ENCODE measurements around the gene ATP13A1.
A peak's percentile ranks its signal among the peaks of the same experiment; 100 is the strongest.

The ATP13A1 gene

DNA sequence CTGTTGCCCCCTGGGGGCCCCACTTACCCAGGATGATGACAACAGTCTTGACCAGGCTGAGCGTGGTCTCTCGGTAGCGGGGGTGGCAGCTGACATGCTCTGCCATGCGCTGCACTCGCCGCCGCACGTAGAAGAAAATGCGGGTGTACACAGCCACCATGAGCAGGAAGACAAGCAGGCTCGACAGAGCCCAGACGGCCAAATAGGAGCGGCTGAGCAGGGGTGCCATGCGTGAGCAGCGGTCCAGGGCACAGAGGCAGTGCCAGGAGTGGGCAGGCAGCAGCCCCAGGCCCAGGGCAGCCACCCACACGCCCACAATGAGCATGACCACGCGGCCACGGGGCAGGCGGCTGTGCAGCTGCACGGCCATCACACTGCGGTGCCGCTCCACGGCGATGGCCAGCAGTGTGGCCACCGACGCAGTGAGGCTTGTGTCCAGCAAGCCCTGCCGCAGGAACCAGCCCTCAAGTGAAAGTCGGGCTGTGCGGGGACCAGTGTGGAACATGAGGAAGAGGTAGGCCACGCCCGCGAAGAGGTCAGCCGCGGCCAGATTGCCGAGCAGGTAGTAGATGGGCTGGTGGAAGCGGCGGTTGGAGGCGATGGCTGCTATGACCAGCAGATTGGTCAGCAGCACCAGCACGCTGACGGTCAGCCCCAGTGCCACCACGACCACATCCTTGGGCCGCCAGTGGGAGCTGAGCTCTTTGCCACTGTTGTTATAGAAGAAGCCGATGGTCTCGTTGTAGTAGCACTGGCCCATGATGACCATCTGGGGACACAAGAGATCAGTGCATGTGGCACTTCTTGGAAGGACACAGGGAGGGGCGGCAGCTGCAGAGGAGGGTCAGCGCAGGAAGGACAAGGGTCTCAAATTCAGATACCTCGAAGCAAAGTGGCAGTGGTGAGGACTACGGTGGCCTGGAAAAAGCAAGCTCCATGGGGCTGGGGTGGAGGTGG, 36.7 kb downstream of the ATP13A1 start:
- DNase-seq (ENCODE audit: insufficient read length, low spot score): no peak
- no peak for TF ChIP-seq SPI1 (IDR thresholded peaks at IDR 0.05; ENCODE audit: low read depth, low read length)
- TF ChIP-seq POLR2AphosphoS5 (IDR thresholded peaks at IDR 0.05; ENCODE audit: low read depth, low read length): no peak
- 0 out of 2 replicates have a peak, but pooled peaks have one; percentile 22 for TF ChIP-seq POLR2A (IDR thresholded peaks at IDR 0.05; ENCODE audit: low read depth, low read length)
- no peak for TF ChIP-seq TAF1 (IDR thresholded peaks at IDR 0.05; ENCODE audit: low read depth, low read length)
- TF ChIP-seq POU2F2 (IDR thresholded peaks at IDR 0.05; ENCODE audit: low read depth, low read length): peak; percentile 22; the same call in 1 of the 2 replicates
- no peak for TF ChIP-seq PAX5 (IDR thresholded peaks at IDR 0.05; ENCODE audit: insufficient read depth, low read length, severe bottlenecking)
- FAIRE-seq: peak; percentile 38

DNA sequence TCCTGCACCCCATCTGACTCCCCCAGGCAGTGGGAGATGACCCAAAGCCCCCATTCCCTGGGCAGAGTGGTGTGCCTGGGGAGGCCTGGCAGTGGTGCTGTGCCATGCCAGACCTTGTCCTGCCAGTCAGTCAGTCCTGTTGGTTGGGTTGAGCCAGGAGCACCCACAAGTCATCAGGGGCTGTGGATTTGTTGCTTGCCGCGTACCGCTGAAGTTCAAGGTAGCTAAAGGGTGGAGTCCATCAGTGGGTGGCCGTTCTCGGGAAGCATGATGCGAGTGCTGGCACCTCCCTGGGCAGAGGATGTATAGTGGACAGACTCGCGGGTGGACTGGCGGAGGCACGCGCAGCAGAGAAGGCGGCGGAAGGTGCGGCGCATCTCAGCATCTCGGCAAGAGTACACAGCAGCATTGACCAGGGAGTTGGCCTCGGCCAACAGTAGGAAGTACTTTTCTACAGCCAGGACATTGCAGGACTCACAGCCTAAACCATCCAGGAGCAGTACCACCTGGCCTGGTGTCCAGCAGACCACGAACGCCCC, 39.4 kb downstream of the ATP13A1 start:
- FAIRE-seq: no peak
- no peak for TF ChIP-seq POLR2A (IDR thresholded peaks at IDR 0.05; ENCODE audit: low read depth, low read length)
- TF ChIP-seq SPI1 (IDR thresholded peaks at IDR 0.05; ENCODE audit: low read depth, low read length): no peak
- no peak for TF ChIP-seq POLR2AphosphoS5 (IDR thresholded peaks at IDR 0.05; ENCODE audit: low read depth, low read length)
- no peak for TF ChIP-seq PAX5 (IDR thresholded peaks at IDR 0.05; ENCODE audit: insufficient read depth, low read length, severe bottlenecking)
- no peak for TF ChIP-seq TAF1 (IDR thresholded peaks at IDR 0.05; ENCODE audit: low read depth, low read length)
- TF ChIP-seq POU2F2 (IDR thresholded peaks at IDR 0.05; ENCODE audit: low read depth, low read length): no peak

GRCh38 chr19:19623383-19623782, 40.1 kb downstream of the ATP13A1 start:
- FAIRE-seq (no peak), DNase-seq (ENCODE audit: insufficient read length, low spot score) (no peak)
- TF ChIP-seq SPI1 (IDR thresholded peaks at IDR 0.05; ENCODE audit: low read depth, low read length) (no peak), POLR2A (IDR thresholded peaks at IDR 0.05; ENCODE audit: low read depth, low read length) (no peak), TAF1 (IDR thresholded peaks at IDR 0.05; ENCODE audit: low read depth, low read length) (no peak), POLR2AphosphoS5 (IDR thresholded peaks at IDR 0.05; ENCODE audit: low read depth, low read length) (no peak), POU2F2 (IDR thresholded peaks at IDR 0.05; ENCODE audit: low read depth, low read length) (no peak), PAX5 (IDR thresholded peaks at IDR 0.05; ENCODE audit: insufficient read depth, low read length, severe bottlenecking) (no peak)

More for the DNA sequence above, 39.4 kb downstream of the ATP13A1 start:
- DNase-seq (ENCODE audit: insufficient read length, low spot score): no peak

DNA sequence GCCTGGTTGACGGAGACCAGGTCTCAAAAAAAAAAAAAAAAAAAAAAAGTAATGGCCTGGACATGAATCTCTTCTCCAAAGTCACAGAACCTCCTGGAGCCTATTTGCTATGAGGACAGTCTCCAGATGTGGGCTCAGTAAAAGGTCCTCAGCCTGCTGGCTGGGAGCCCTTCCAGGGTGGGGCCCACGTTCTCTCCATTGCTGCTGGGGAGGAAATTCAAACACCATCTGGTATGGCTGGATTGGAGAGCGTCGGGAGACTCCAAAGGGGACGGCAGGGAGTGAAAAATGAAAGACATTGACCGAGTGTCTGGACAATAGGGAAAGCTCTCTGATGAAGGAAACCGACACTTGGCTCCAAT, 43.6 kb downstream of the ATP13A1 start:
- DNase-seq (ENCODE audit: insufficient read length, low spot score) (no peak), FAIRE-seq (no peak)
- TF ChIP-seq POLR2A (IDR thresholded peaks at IDR 0.05; ENCODE audit: low read depth, low read length) (no peak), POLR2AphosphoS5 (IDR thresholded peaks at IDR 0.05; ENCODE audit: low read depth, low read length) (no peak), TAF1 (IDR thresholded peaks at IDR 0.05; ENCODE audit: low read depth, low read length) (no peak), PAX5 (IDR thresholded peaks at IDR 0.05; ENCODE audit: insufficient read depth, low read length, severe bottlenecking) (no peak), POU2F2 (IDR thresholded peaks at IDR 0.05; ENCODE audit: low read depth, low read length) (no peak), SPI1 (IDR thresholded peaks at IDR 0.05; ENCODE audit: low read depth, low read length) (no peak)

- TF ChIP-seq POU2F2 (IDR thresholded peaks at IDR 0.05; ENCODE audit: low read depth, low read length): no peak
- TF ChIP-seq POLR2A (IDR thresholded peaks at IDR 0.05; ENCODE audit: low read depth, low read length): no peak
- TF ChIP-seq SPI1 (IDR thresholded peaks at IDR 0.05; ENCODE audit: low read depth, low read length): no peak
- no peak for TF ChIP-seq POLR2AphosphoS5 (IDR thresholded peaks at IDR 0.05; ENCODE audit: low read depth, low read length)
- no peak for TF ChIP-seq PAX5 (IDR thresholded peaks at IDR 0.05; ENCODE audit: insufficient read depth, low read length, severe bottlenecking)
- no peak for TF ChIP-seq TAF1 (IDR thresholded peaks at IDR 0.05; ENCODE audit: low read depth, low read length)
- no peak for DNase-seq (ENCODE audit: insufficient read length, low spot score)
- FAIRE-seq: no peak
These were observed 44.2 kb downstream of the ATP13A1 start for GRCh38 chr19:19619181-19619848.

- no peak for TF ChIP-seq POU2F2 (IDR thresholded peaks at IDR 0.05; ENCODE audit: low read depth, low read length)
- TF ChIP-seq SPI1 (IDR thresholded peaks at IDR 0.05; ENCODE audit: low read depth, low read length): no peak
- no peak for TF ChIP-seq POLR2A (IDR thresholded peaks at IDR 0.05; ENCODE audit: low read depth, low read length)
- no peak for TF ChIP-seq PAX5 (IDR thresholded peaks at IDR 0.05; ENCODE audit: insufficient read depth, low read length, severe bottlenecking)
- TF ChIP-seq POLR2AphosphoS5 (IDR thresholded peaks at IDR 0.05; ENCODE audit: low read depth, low read length): no peak
- DNase-seq (ENCODE audit: insufficient read length, low spot score) (peak; percentile 92), FAIRE-seq (peak; percentile 97)
These were observed 45.0 kb downstream of the ATP13A1 start, which contains the start of gene PBX4 for GRCh38 chr19:19618219-19619051. Gene PBX4 (minus strand): TSS chr19:19618687. CDS start chr19:19618629, 58 bp downstream.

DNA sequence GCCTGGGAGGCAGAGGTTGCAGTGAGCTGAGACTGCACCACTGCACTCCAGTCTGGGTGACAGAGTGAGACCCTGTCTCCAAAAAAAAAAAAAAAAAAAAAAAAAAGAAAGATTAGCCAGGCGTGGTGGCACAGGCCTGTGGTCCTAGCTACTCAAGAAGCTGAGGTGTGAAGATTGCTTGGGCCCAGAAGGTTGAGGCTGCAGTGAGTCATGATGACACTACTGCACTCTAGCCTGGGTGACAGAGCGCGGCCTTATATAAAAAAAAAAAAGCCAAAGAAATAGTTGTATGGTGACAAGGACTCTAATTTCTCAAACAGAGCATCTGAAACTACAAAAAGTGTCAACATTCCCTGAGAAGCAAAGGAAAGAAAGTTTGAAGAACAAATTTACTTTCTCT, 48.4 kb downstream of the ATP13A1 start:
- FAIRE-seq: no peak
- TF ChIP-seq POLR2A (IDR thresholded peaks at IDR 0.05; ENCODE audit: low read depth, low read length): no peak
- TF ChIP-seq SPI1 (IDR thresholded peaks at IDR 0.05; ENCODE audit: low read depth, low read length): no peak
- no peak for TF ChIP-seq TAF1 (IDR thresholded peaks at IDR 0.05; ENCODE audit: low read depth, low read length)
- TF ChIP-seq POLR2AphosphoS5 (IDR thresholded peaks at IDR 0.05; ENCODE audit: low read depth, low read length): no peak
- TF ChIP-seq POU2F2 (IDR thresholded peaks at IDR 0.05; ENCODE audit: low read depth, low read length): no peak
- no peak for TF ChIP-seq PAX5 (IDR thresholded peaks at IDR 0.05; ENCODE audit: insufficient read depth, low read length, severe bottlenecking)
- DNase-seq (ENCODE audit: insufficient read length, low spot score): no peak

DNA sequence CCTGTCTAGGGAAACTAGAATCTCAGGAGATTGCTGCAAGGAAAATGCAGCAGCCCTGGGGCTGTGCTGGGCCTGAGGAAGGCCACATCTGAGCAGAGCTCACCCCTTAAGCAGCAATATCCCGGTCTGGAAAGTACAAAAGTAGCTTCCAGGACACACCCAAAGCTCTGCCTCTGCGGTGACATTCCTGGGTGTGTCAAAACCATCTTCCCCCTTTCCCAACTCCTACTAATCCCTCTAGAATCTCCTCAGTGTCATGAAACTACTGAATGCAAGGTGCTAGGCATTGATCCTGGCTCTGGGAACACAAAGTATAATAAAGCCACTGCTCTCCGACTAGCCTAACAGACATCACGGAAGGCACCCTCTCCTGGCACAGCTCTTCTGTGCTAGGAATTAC, 50.0 kb downstream of the ATP13A1 start:
- TF ChIP-seq SPI1 (IDR thresholded peaks at IDR 0.05; ENCODE audit: low read depth, low read length) (no peak), POLR2A (IDR thresholded peaks at IDR 0.05; ENCODE audit: low read depth, low read length) (no peak), POLR2AphosphoS5 (IDR thresholded peaks at IDR 0.05; ENCODE audit: low read depth, low read length) (no peak), TAF1 (IDR thresholded peaks at IDR 0.05; ENCODE audit: low read depth, low read length) (no peak), PAX5 (IDR thresholded peaks at IDR 0.05; ENCODE audit: insufficient read depth, low read length, severe bottlenecking) (no peak)
- DNase-seq (ENCODE audit: insufficient read length, low spot score): no peak
- no peak for FAIRE-seq
